IMR-90 (cell line): Measurements from ENCODE around the gene KRTAP4-16. TPM values are rescaled to one million over a fixed set of nuclear protein-coding genes. Genes with fewer than 3 reads are reported as not detected.

Experiments
- ATAC-seq: fragments of 200-7000 bp; cut with Tn5 transposase; 2 replicates; pipeline ENCODE4 v1.9.1; 2020; ENCODE audit warnings: low read depth, mild to moderate bottlenecking, moderate library complexity
- BruUV-seq: library from RNA; stranded (reverse); fragments of 400-500 nt; replicated peaks from 2 replicates; lab custom pipeline; 2021; lab: Mats Ljungman, UMichigan
- CTCF ChIA-PET: fragments of 300-600 bp; formaldehyde crosslinking; extraction: SDS; loops from one replicate; lab custom pipeline; 2021; ENCODE audit warnings: antibody characterized with exemption; lab: Yijun Ruan, JAX
- POLR2A ChIA-PET: fragments of 300-600 bp; sonication (Branson Sonifier 250); formaldehyde crosslinking; loops from one replicate; lab custom pipeline; 2022; ENCODE audit warnings: antibody characterized with exemption; ENCODE audit not compliant: unreplicated experiment; lab: Charles Lee
- DNase-seq: peaks from one replicate; pipeline ENCODE4 v3.0.0; 2013
- H2AFZ ChIP-seq: replicated peaks from 2 replicates; pipeline ENCODE3; 2013; ENCODE audit warnings: low read length, mild to moderate bottlenecking; ENCODE audit not compliant: poor library complexity
- H2AK5ac ChIP-seq: 2 replicates; pipeline ENCODE4 v1.6.1; 2013; ENCODE audit warnings: low read depth, low read length, inconsistent platforms
- H2AK9ac ChIP-seq: replicated peaks from 2 replicates; pipeline ENCODE3; 2013; ENCODE audit warnings: mild to moderate bottlenecking, low read depth, low read length, moderate library complexity; ENCODE audit not compliant: poor library complexity
- H2BK120ac ChIP-seq: 2 replicates; pipeline ENCODE4 v1.6.1; 2013; ENCODE audit warnings: low read depth, low read length, inconsistent platforms
- H2BK15ac ChIP-seq: 3 replicates; pipeline ENCODE4 v1.6.1; 2013; ENCODE audit warnings: low read depth, low read length, inconsistent platforms
- H2BK20ac ChIP-seq: 2 replicates; pipeline ENCODE4 v1.6.1; 2013; ENCODE audit warnings: low read depth, mild to moderate bottlenecking, inconsistent platforms, low read length, moderate library complexity
- H2BK5ac ChIP-seq: 2 replicates; pipeline ENCODE4 v1.6.1; 2013; ENCODE audit warnings: mild to moderate bottlenecking, low read depth, low read length, inconsistent platforms; ENCODE audit not compliant: poor library complexity, severe bottlenecking
- H3K14ac ChIP-seq: replicated peaks from 2 replicates; pipeline ENCODE4 v1.6.1; 2013; ENCODE audit warnings: low read depth, low read length, inconsistent platforms
- H3K18ac ChIP-seq: 2 replicates; pipeline ENCODE4 v1.6.1; 2013; ENCODE audit warnings: low read depth, low read length, control low read depth
- H3K23ac ChIP-seq: 2 replicates; pipeline ENCODE4 v1.6.1; 2013; ENCODE audit warnings: low read depth, low read length, inconsistent platforms
- H3K27ac ChIP-seq: 2 replicates; pipeline ENCODE4 v1.5.1; 2013; ENCODE audit warnings: mild to moderate bottlenecking, control low read depth, low read length; ENCODE audit not compliant: insufficient read depth
- H3K27me3 ChIP-seq: 2 replicates; pipeline ENCODE4 v1.6.1; 2013; ENCODE audit warnings: low read length; ENCODE audit not compliant: control insufficient read depth, insufficient read depth
- H3K36me3 ChIP-seq: 2 replicates; pipeline ENCODE4 v1.6.1; 2013; ENCODE audit warnings: low read length, mixed read lengths; ENCODE audit not compliant: control insufficient read depth, insufficient read depth
- H3K4ac ChIP-seq: 2 replicates; pipeline ENCODE4 v1.6.1; 2013; ENCODE audit warnings: low read depth, low read length, inconsistent platforms
- H3K4me1 ChIP-seq: 2 replicates; pipeline ENCODE4 v1.6.1; 2013; ENCODE audit warnings: low read length, mixed read lengths; ENCODE audit not compliant: control insufficient read depth, insufficient read depth
- H3K4me2 ChIP-seq: 2 replicates; pipeline ENCODE4 v1.6.1; 2013; ENCODE audit warnings: low read depth, mild to moderate bottlenecking, control low read depth, low read length, moderate library complexity
- H3K4me3 ChIP-seq: 2 replicates; pipeline ENCODE4 v1.5.1; 2013; ENCODE audit warnings: low read depth, mild to moderate bottlenecking, control low read depth, low read length, moderate library complexity; ENCODE audit not compliant: insufficient read depth
- H3K56ac ChIP-seq: 2 replicates; pipeline ENCODE4 v1.6.1; 2013; ENCODE audit warnings: low read length, inconsistent platforms; ENCODE audit not compliant: insufficient read depth; ENCODE audit errors: extremely low read depth
- H3K79me1 ChIP-seq, 2 experiments: 2 replicates each; pipeline ENCODE4 v1.6.1; 2013; ENCODE audit warnings: low read length in 2 of 2, inconsistent platforms in 1 of 2, low read depth in 1 of 2
- H3K9ac ChIP-seq: 2 replicates; pipeline ENCODE4 v1.6.1; 2013; ENCODE audit warnings: low read depth, low read length, control low read depth
- H3K9me1 ChIP-seq: 2 replicates; pipeline ENCODE4 v1.6.1; 2013; ENCODE audit warnings: low read length, inconsistent platforms; ENCODE audit not compliant: insufficient read depth
- H3K9me3 ChIP-seq: 2 replicates; pipeline ENCODE4 v1.6.1; 2013; ENCODE audit warnings: low read length; ENCODE audit not compliant: control insufficient read depth, insufficient read depth
- H4K20me1 ChIP-seq: 2 replicates; pipeline ENCODE4 v1.6.1; 2013; ENCODE audit warnings: low read length, inconsistent platforms; ENCODE audit not compliant: insufficient read depth
- H4K5ac ChIP-seq: 2 replicates; pipeline ENCODE4 v1.6.1; 2013; ENCODE audit warnings: mild to moderate bottlenecking, low read depth, low read length, control low read depth
- H4K8ac ChIP-seq, 2 experiments: 2 replicates each; pipeline ENCODE4 v1.6.1; 2013; ENCODE audit warnings: low read depth in 2 of 2, low read length in 2 of 2, control low read depth in 1 of 2, inconsistent platforms in 1 of 2
- H4K91ac ChIP-seq: 2 replicates; pipeline ENCODE4 v1.6.1; 2013; ENCODE audit warnings: low read depth, low read length, inconsistent platforms; ENCODE audit not compliant: insufficient read depth
- CEBPB ChIP-seq: IDR thresholded peaks from 2 replicates; pipeline ENCODE4 v1.6.1; 2012; ENCODE audit warnings: low read depth, low read length, improper control_type of control experiment
- FOS ChIP-seq: fragments of 150-350 bp; IDR thresholded peaks from 2 replicates; pipeline ENCODE4 v1.6.1; 2016; ENCODE audit warnings: low read depth, low read length
- MAFK ChIP-seq: IDR thresholded peaks from 2 replicates; pipeline ENCODE4 v1.6.1; 2012; ENCODE audit warnings: low read depth, low read length, improper control_type of control experiment
- NFE2L2 ChIP-seq: fragments of 150-350 bp; IDR thresholded peaks from 2 replicates; pipeline ENCODE4 v1.6.1; 2016; ENCODE audit warnings: low read depth, mild to moderate bottlenecking, low read length
- POLR2A ChIP-seq: IDR thresholded peaks from 2 replicates; pipeline ENCODE4 v1.6.1; 2012; ENCODE audit warnings: mild to moderate bottlenecking, low read depth, low read length
- RAD21 ChIP-seq: IDR thresholded peaks from 2 replicates; pipeline ENCODE4 v1.6.1; 2012; ENCODE audit warnings: low read length, improper control_type of control experiment
- RCOR1 ChIP-seq: IDR thresholded peaks from 2 replicates; pipeline ENCODE4 v1.6.1; 2012; ENCODE audit warnings: mild to moderate bottlenecking, low read length, improper control_type of control experiment; ENCODE audit not compliant: insufficient replicate concordance
- RFX5 ChIP-seq: IDR thresholded peaks from 2 replicates; pipeline ENCODE4 v1.8.0; 2012; ENCODE audit warnings: low read depth, mild to moderate bottlenecking, low read length, moderate library complexity
- SMC3 ChIP-seq: fragments of 150-350 bp; IDR thresholded peaks from 2 replicates; pipeline ENCODE4 v1.6.1; 2016; ENCODE audit warnings: low read depth, mild to moderate bottlenecking, antibody characterized with exemption, low read length, moderate library complexity
- WGBS, 2 experiments: methylation state at CpG; one replicate each; pipeline versions ENCODE4 v1.1.5 to v1.1.7; 2013; ENCODE audit warnings: missing lambda C conversion rate in 2 of 2; ENCODE audit not compliant: insufficient read length in 1 of 2; ENCODE audit errors: extremely low coverage in 2 of 2; 5-methylcytosine and 5-hydroxymethylcytosine counted together
- dilution Hi-C: fragments of 300-500 bp; cut with HindIII; formaldehyde crosslinking; loops from one replicate; pipeline ENCODE4 v1.14.3; 2018; ENCODE audit warnings: low sequenced_read_pairs; ENCODE audit not compliant: unreplicated experiment
- in situ Hi-C: fragments of 300-500 bp; cut with MboI; formaldehyde crosslinking; loops from 3 replicates; pipeline ENCODE4 v1.14.3; 2019; ENCODE audit warnings: low sequenced_read_pairs, inconsistent platforms, mixed read lengths
- intact Hi-C: fragments of 100-400 bp; cut with micrococcal nuclease; formaldehyde crosslinking; loops from 2 replicates; pipeline ENCODE4 v1.10.0; 2022
- polyA plus RNA-seq, 3 experiments: library from polyadenylated mRNA; depleted of rRNA; stranded (reverse); fragments of >200 nt; gene quantifications; 2 replicates each; pipeline ENCODE4 v1.2.3, GENCODE V29; 2012; ENCODE audit warnings: low replicate concordance in 1 of 3
- total RNA-seq: library from RNA; depleted of rRNA; stranded (reverse); fragments of >200 nt; gene quantifications from 2 replicates; pipeline ENCODE4 v1.2.3, GENCODE V29; 2012
- TF ChIP-seq, protein P1 (sequence below): conservative IDR thresholded peaks from 2 replicates; pipeline ENCODE4 v1.5.1; 2012; ENCODE audit warnings: mild to moderate bottlenecking, low read depth, low read length, improper control_type of control experiment
- TF ChIP-seq, protein P2 (sequence below): fragments of 150-350 bp; IDR thresholded peaks from 2 replicates; pipeline ENCODE4 v1.6.1; 2016; ENCODE audit warnings: low read depth, mild to moderate bottlenecking, low read length, moderate library complexity, borderline replicate concordance

KRTAP4-16 gene
- total and polyA plus RNA-seq, 2 of the 4 experiments (the other 2 are of a cell fraction), result not detected

DNA sequence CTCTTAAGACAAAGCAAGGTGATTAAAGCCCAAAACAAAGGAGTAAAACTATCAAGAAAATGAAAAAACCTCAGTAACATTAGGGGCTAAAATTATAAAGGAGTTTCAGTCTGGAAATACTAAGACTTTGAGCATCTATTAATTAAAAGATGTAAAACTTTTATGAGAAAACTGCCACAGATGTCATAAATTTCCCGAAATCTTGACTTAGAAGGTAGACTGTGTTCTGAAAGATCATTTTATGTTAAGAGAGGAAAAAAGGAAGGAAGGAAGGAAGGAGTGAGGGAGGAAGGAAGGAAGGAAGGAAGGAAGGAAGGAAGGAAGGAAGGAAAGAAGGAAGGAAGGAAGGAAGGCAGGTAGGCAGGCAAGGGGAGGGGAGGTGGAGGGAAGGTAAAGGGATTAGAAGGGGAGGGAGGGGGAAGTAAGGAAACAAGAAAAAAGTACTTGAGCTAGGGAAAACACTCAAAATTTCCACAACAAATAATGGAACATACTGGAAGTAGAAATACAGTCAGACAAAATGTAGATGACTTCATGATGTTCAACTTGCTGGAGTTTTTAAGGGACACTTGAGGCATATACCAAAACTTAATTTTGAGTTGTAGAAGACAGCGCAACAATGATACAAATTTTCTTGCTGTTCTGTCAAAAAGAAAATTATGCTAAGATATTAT lies 45.7 kb upstream of the KRTAP4-16 start:
- Histone ChIP-seq H3K23ac (no peak overlapping the region), H3K14ac (no peak overlapping the region), H3K9me3 (peaks cover 3% of the 10 kb centered on the region; the same call in 1 of the 2 replicates), H3K9me1 (no peaks in the 10 kb centered on the region), H2BK120ac (no peak overlapping the region), H2BK20ac (no peak overlapping the region), H3K9ac (no peak overlapping the region), H4K20me1 (no peaks in the 10 kb centered on the region), H3K4me1 (no peaks in the 10 kb centered on the region), H3K36me3 (no peaks in the 10 kb centered on the region), H2BK15ac (0 out of 3 replicates have a peak overlapping the region, but pooled peaks have one; percentile 39), H2BK5ac (no peak overlapping the region), H4K5ac (no peak overlapping the region), H3K4me3 (no peak overlapping the region), H3K79me1 (no peaks in the 10 kb centered on the region), H3K56ac (no peak overlapping the region), H3K4ac (no peak overlapping the region), H3K4me2 (no peak overlapping the region), H2AK5ac (no peak overlapping the region), H2AK9ac (no peak overlapping the region), H3K27me3 (no peaks in the 10 kb centered on the region; the same call in 1 of the 2 replicates), H2AFZ (no peak overlapping the region), H4K91ac (no peak overlapping the region), H3K18ac (no peak overlapping the region), H3K27ac (no peak overlapping the region), H4K8ac (no peak overlapping the region; a peak in 1 of 4 replicates)
- dilution Hi-C loops, result no loop called here
- POLR2A ChIA-PET, result no interaction called here
- BruUV-seq, result no TSS peak
- intact Hi-C loops, result no loop called here
- no peak for DNase-seq
- CTCF ChIA-PET, result no interaction called here
- in situ Hi-C loops, result no loop called here
- no peak for ATAC-seq
- no CpG with 5 or more reads among the region's 2 CpGs for WGBS, 2 experiments
- no peak for TF ChIP-seq NFE2L2
- TF ChIP-seq SMC3, result no peak
- TF ChIP-seq, protein P1, sequence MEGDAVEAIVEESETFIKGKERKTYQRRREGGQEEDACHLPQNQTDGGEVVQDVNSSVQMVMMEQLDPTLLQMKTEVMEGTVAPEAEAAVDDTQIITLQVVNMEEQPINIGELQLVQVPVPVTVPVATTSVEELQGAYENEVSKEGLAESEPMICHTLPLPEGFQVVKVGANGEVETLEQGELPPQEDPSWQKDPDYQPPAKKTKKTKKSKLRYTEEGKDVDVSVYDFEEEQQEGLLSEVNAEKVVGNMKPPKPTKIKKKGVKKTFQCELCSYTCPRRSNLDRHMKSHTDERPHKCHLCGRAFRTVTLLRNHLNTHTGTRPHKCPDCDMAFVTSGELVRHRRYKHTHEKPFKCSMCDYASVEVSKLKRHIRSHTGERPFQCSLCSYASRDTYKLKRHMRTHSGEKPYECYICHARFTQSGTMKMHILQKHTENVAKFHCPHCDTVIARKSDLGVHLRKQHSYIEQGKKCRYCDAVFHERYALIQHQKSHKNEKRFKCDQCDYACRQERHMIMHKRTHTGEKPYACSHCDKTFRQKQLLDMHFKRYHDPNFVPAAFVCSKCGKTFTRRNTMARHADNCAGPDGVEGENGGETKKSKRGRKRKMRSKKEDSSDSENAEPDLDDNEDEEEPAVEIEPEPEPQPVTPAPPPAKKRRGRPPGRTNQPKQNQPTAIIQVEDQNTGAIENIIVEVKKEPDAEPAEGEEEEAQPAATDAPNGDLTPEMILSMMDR, result no peak
- TF ChIP-seq, protein P2, sequence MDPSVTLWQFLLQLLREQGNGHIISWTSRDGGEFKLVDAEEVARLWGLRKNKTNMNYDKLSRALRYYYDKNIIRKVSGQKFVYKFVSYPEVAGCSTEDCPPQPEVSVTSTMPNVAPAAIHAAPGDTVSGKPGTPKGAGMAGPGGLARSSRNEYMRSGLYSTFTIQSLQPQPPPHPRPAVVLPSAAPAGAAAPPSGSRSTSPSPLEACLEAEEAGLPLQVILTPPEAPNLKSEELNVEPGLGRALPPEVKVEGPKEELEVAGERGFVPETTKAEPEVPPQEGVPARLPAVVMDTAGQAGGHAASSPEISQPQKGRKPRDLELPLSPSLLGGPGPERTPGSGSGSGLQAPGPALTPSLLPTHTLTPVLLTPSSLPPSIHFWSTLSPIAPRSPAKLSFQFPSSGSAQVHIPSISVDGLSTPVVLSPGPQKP, result no peak
- TF ChIP-seq MAFK, result no peak
- no peak for TF ChIP-seq RCOR1
- no peak for TF ChIP-seq RFX5
- no peak for TF ChIP-seq FOS
- no peak for TF ChIP-seq CEBPB
- TF ChIP-seq POLR2A, result no peak
- TF ChIP-seq RAD21, result no peak
